ENCODE measurements around the gene HMGCR. TPM values are rescaled to one million over a fixed set of nuclear protein-coding genes. Genes with fewer than 3 reads are reported as not detected.
A peak's percentile ranks its signal among the peaks of the same experiment; 100 is the strongest.
"Not testable (repeated sequence)": the region's sequence is repeated elsewhere in the genome, so short reads cannot be mapped to it uniquely, and the experiment has no call there.

The HMGCR gene
- total RNA-seq (2014; rRNA removed; shearing (Covaris generic)): 73.2 and 105 TPM in 2 replicates

DNA sequence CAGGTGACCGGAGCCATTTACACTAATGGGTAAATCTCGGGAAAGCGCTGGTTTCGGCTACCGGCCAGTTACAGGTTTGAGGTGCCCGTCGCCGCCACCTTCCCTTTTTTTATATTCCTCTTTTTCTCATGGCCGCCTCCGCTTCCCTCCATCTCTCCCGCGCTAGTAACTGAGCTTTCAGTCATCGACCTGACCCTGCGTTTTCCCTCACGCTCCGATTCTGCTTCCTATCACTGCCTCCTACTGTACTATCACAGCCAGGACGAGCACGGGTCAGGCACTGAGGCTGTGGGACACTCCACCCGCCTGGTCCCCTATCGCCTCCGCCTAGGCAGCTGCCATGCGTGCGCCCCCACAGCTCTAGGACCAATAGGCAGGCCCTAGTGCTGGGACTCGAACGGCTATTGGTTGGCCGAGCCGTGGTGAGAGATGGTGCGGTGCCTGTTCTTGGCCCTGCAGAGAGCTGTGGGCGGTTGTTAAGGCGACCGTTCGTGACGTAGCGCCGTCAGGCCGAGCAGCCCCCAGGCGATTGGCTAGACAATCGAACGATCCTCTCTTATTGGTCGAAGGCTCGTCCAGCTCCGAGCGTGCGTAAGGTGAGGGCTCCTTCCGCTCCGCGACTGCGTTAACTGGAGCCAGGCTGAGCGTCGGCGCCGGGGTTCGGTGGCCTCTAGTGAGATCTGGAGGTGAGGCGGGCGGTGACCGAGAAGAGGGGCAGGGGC lies at the start of gene HMGCR:
TSS of gene HMGCR (plus strand) at position 606 of the 722 bp plus-strand sequence. CDS start 5,386 bp downstream, outside the sequence.
- DNase-seq (ENCODE audit: low spot score): peak; percentile 99

DNA sequence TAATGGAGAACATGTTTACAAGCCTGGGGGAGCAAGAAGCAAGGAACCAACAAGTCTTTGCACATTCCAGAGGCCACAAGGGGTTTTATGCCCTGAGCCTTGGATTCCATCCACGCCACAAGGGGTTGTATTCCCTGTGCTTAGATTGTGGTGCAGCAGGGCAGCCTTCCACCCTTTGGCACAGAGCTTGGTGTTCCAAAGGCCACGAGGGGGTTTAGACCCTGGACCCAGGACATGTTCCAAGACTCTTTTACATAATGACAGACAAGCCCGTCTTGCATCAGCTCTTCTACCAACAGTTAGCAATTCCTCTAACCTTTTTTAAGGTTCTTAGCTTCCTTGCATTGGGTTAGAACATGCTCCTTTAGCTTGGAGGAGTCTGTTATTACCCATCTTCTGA lies 45.2 kb upstream of the HMGCR start:
- DNase-seq (ENCODE audit: low spot score): not testable (repeated sequence)

DNA sequence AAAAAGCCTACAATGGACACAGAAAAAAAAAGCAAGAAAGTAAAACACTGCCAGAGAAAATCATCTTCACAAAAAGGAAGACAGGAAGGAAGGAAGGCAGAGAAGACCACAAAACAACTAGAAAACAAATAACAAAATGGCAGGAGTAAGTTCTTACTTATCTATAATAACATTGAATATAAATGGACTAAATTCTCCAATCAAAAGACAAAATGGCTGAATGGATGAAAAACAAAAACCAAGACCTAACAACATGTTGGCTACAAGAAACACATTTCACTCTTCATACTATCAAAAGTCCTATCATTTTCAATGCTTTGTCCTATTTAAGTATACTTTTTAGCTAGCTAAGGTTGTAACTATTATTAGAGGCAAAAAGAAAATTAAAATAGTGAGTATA lies 36.9 kb upstream of the HMGCR start:
- no peak for DNase-seq (ENCODE audit: low spot score)

DNA sequence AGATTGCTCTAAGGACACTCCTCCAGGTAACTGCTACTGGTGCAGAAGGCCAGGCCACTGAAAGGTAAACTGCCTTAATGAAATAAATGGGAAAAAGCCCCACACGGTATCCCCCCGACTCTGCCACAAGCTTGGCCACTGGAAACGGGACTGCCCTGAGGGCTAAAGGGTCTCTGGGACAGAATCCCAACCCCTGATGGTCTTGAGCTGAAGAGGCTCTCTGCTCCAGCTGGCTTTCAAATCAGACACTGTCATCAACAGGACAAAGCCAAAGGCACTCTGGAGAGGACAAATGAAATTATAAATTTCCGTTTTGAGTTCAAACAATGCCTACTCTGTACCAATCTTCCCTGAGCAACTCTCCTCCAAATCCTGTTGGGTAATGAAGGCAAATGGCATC lies 33.6 kb upstream of the HMGCR start:
- no peak for DNase-seq (ENCODE audit: low spot score)

DNA sequence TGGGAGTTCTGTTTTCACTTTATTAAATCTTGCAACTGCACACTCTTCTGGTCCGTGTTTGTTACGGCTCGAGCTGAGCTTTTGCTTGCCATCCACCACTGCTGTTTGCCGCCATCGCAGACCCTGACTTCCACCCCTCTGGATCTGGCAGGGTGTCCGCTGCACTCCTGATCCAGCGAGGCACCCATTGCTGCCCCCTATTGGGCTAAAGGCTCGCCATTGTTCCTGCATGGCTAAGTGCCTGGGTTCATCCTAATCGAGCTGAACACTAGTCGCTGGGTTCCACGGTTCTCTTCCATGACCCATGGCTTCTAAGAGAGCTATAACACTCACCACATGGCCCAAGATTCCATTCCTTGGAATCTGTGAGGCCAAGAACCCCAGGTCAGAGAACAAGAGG lies 32.5 kb upstream of the HMGCR start:
- DNase-seq (ENCODE audit: low spot score): not testable (repeated sequence)

DNA sequence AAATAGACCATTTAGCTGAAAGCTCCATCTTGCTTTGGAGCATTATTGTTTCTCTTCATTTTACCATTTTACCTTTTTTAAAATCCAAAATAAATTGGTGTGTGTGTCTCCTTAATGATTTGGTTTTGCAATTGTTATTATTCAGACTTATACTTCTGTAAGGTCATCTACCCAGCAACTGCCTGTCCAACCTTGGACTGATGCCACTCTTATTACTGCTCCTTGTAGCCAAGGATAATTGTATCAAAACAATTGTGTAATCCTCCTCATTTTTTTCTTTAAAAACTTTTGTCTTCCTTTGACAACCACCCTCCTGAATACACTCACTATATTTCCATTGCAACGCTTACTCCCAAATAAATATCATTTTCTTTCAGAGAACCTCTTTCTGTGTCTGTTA lies 30.3 kb upstream of the HMGCR start:
- no peak for DNase-seq (ENCODE audit: low spot score)

DNA sequence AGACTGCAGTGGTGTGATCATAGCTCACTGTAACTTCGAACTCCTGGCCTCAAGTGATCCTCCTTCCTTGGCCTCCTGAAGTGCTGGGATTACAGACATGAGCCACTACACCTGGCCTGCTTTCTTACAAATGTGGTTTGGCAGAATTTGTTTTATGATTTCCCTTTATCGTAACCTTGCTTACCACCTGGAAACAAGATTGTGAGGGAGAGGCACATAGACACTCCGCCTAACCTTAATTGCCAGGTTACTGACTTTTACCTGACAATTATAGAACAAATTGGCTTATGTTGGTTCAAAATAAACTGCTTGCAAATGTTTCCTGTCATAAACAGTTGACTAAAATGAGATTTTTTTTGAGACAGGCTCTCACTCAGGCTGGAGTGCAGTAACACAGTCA lies 26.8 kb upstream of the HMGCR start:
- no peak for DNase-seq (ENCODE audit: low spot score)

DNA sequence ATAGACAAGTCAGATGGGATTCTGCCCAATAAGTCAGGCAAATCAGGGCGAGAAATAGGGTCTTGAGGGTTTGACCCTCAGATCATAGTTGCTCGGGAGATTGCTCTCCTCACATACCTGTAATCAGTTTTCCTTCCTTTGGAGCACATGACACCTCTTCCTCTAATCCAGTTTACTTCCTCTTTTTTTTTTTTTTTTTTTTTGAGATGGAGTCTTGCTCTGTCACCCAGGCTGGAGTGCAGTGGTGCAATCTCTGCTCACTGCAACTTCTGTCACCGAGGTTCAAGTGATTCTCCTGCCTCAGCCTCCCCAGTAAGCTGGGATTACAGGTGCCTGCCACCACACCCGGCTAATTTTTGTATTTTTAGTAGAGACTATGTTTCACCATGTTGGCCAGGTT lies 17.9 kb upstream of the HMGCR start:
- DNase-seq (ENCODE audit: low spot score): not testable (repeated sequence)

DNA sequence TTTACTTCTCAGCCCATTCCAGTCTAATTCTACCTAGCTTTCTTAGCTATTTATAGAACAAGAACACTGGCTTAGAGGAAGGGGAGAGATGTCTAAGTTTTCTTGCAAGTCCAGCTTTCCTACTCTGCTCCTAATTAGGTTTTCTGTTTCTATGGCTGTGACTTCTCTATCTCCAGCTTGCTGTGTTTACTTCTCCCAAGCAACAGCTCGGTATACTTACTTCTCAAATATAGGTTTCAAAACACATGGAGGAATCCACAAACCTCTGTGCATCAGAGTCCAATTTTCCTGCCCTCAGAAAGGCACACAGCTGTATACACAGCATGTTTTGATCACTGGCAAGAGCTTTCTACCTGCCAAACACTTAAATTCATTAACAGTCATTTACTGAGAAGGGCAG lies 17.4 kb upstream of the HMGCR start:
- DNase-seq (ENCODE audit: low spot score): no peak

DNA sequence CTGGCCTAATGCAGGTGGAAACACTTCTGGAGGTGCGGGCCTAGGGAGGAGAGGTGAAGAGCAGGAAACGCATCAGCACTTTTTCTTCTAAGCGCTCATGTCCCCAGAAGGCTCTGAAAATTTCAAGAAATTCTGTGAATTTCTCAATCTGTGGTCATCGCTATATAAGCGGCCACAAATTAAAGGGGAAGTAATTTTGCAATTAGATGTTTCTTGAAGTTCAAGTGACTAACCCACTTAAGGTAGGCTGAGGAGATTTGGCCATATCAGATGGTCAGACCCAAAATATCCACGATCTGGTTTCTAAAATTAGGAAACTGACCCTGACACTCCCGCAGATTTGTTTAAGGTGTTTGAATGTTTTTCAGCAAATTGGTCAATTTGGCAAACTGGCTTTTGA lies 16.6 kb upstream of the HMGCR start:
- DNase-seq (ENCODE audit: low spot score): no peak

DNA sequence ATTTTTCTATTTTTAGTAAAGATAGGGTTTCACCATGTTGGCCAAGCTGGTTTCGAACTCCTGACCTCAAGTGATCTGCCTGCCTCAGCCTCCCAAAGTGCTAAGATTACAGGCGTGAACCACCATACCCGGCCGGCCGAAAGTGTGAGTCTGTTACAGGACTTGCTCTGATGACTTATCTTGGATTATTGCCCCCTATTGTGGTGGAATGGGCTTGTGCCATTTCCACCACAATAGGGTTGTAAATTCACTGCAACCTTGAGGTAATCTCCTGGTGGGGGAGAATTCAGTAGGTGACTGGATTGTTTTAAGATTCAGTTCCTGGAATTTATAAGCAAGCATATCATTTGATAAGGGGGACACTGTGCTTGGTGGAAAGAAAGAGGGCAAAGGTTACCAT lies 15.0 kb upstream of the HMGCR start:
- DNase-seq (ENCODE audit: low spot score): no peak

DNA sequence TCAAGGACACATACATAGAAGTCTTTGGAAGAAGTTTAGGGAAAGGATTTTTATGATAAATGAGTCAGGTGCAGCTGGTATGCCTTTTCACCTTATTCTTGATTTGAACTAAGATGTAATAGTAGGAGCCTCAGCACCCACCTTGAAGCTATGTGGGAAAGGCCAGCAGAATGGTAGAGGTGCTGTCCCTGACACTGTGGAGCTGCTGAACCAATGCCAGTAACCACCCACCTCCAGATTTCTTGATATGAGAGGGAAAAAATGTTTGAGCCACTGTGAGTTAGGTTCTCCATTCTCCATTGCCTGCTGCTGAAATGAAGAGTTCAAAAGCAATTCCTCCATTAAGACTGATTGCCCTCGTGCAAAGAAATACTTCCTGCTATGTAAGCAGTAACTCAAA lies 12.2 kb upstream of the HMGCR start:
- DNase-seq (ENCODE audit: low spot score): no peak

DNA sequence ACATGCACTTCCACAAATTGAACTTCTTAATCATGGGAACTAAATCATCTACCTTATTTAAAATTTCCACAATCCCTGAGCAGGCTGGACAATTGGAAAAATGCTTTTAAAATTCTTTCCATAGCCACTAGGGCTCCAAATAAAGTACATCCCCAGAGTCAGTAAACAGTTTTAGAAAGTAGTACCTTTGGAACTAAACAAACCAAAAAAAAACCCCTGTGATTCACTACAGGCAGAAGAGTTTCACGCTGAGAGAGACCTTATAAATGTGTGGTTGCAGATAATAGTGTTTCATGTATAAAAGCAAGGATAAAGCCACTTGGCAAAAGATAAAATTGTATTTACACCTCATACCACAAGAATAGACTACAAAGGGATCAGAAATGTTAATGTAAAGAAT lies 11.8 kb upstream of the HMGCR start:
- DNase-seq (ENCODE audit: low spot score): no peak

DNA sequence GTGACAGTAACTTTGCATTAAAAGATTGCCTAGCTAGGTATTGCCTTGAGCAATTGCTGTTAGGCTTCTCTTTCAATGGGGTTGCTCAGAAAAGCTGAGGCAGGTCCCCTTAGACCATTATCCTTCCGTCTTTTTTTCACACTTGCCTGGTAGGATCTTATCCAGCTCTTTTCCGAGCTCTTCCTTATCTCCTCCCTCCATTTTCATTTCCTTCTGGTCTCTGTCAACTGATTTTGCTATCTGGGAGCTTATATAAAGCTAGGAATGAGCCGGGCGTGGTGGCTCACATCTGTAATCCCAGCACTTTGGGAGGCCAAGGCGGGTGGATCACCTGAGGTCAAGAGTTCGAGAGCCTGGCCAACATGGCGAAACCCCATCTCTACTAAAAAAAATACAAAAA lies 6.6 kb upstream of the HMGCR start:
- no peak for DNase-seq (ENCODE audit: low spot score)

DNA sequence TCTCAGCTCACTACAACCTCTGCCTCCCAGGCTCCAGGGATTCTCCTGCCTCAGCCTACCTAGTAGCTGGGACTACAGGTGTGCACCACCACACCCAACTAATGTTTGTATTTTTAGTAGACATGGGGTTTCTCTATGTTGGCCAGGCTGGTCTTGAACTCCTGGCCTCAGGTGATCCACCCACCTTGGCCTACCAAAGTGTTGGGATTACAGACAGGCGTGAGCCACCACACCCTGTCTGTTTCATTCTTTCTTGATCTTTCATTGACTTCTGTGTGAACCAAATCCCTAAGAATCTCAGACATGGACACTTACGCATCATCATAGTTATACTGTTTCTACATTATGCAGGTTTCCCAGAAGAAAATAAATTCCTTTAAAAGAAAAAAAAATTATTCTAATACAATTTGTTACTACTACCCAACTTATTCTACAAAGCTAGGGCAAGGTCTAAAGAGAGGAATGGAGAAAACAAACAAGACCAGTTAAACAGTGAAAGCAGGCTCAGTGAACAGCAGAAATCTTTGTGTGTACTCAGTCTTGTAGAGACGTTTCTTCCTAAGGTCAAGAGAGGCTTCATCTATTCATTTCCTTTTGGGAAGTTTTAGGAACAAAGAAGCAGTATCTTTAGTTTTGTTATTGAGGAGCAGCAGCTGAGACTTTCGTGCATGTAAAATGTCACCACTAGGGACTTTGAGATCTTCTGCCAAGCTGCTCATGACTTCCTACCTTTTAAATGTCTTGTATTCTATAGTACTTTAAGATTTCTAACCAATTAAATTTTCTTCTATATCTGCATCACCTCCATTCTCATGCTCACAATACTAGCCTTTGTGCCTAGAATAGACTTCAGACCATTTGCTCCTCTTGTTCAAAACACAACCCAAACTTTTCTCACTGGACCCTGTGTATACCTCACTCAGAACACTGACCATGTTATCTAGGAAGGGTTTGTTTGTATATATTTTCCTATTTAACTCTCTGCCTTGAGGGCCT lies 5.6 kb upstream of the HMGCR start:
- no peak for DNase-seq (ENCODE audit: low spot score)

DNA sequence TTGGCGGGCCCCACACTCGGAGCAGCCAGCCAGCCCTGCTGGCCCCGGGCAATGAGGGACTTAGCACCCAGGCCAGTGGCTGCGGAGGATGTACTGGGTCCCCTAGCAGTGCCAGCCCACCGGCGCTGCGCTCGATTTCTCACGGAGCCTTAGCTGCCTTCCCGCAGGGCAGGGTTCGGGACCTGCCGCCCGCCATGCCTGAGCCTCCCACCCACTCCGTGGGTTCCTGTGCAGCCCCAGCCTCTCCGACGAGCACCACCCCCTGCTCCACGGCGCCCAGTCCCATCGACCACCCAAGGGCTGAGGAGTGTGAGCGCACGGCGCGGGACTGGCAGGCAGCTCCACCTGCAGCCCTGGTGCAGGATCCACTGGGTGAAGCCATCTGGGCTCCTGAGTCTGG lies 3.3 kb upstream of the HMGCR start:
- not testable (repeated sequence) for DNase-seq (ENCODE audit: low spot score)

DNA sequence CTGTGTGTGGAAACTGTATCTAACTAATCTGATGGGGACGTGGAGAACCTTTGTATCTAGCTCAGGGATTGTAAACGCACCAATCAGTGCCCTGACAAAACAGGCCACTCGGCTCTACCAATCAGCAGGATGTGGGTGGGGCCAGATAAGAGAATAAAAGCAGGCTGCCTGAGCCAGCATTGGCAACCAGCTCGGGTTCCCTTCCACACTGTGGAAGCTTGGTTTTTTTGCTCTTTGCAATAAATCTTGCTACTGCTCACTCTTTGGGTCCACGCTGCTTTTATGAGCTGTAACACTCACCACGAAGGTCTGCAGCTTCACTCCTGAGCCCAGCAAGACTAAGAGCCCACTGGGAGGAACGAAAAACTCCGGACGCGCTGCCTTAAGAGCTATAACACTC lies 2.6 kb upstream of the HMGCR start:
- DNase-seq (ENCODE audit: low spot score): not testable (repeated sequence)

DNA sequence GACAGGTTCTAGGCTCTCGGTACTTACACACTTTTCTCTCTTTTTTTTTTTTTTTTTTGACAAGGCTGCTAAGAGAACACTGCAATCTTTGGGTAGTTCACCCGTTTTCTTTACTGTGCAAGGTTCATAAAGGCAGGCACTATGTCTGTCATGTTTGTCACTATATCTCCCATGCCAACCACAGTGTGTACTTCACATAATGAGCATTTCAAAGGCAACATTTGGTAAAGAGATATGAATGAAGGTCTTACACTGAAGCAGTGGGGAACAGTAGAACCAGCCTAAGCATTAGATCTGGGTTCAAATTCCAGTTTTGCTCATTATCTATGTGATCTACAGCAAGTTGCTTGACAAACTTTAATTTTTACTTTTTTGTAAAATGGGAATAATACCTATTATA lies 1.5 kb upstream of the HMGCR start:
- DNase-seq (ENCODE audit: low spot score): no peak

DNA sequence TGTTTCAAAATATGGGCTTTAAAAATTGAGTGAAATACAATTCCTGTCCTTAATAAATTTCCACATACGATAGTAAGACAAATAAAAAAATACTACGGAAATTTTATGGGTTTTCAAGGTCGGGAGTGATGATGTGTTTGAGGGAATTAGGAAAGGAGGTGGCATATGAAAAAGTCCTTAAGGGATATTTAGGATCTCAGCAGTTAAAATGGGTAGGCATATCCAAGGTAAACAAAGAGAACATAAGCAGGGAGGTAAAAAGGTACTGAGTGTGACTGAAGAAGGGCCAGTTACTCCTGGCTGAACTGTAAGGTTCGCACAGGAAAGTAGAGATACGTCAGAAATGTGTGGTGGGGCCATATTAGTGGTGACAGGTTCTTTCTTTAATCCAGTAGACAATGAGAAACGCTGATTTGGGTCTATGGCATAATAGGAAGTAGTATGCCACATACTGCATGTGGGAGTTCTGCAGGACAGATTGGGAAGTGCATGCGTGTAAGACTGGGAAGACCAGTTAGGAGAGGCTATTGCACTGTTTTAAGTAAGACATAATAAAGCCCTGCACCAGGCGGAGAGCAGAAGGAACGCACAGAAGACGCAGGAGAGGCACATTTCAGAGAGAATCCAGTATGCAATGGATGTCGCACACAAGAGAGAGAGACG lies 937 bp upstream of the HMGCR start:
- DNase-seq (ENCODE audit: low spot score): peak; percentile 89

DNA sequence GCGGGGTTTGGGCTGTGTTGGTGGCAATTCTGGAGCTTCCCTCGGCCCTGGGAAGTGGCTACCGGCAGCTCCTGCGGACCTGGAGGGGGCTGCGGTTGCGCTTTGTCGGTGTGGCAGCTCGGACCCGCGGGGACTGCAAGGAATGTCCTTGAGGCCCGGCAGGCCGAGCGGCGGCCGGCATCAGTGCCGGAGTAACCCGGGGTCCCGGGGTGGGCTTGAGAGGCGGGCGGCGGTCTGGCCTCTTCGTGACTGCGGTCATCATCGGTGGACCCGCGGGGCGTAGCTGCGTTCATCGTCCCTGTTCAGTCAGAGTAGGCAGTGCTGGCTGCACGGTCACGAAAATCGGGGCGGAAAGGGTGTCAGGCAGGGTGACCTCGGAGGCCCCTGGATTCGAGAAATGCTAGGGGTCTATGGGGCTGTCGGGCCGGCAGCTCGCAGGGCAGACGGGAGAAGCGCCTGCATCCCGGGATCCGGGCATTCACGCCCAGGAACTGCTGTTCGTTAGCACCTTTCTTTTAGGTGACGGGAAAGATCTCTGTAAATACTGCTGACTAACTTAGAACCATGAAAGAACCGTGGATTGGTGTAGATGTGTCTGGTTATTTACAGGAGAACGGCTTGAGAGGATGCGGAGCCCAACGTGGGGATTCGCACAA lies 474 bp downstream of the HMGCR start:
- peak; percentile 13 for DNase-seq (ENCODE audit: low spot score)

DNA sequence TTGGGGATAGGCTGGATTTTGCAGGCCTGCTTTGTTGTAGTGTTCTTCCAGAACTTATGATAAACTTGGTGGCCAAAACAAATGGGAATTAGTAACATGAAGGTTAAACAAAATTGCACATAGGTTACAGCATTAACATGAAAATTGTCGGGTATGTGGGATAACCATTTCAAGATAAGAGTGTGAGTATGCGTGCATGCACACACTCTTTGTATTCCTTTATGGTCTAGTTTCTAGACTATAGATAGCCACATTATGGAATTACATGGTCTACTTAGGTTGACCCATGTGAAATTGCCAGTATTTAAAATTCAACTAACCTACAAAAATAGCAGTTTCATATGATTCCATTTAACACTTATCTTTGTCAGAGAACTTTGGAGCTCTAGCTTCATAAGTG lies 1.4 kb downstream of the HMGCR start:
- no peak for DNase-seq (ENCODE audit: low spot score)

All from H4 (cell line).